ENCODE results near the gene PRRC1.
"Not testable (repeated sequence)": the region's sequence is repeated elsewhere in the genome, so short reads cannot be mapped to it uniquely, and the experiment has no call there.

Gene PRRC1

DNA sequence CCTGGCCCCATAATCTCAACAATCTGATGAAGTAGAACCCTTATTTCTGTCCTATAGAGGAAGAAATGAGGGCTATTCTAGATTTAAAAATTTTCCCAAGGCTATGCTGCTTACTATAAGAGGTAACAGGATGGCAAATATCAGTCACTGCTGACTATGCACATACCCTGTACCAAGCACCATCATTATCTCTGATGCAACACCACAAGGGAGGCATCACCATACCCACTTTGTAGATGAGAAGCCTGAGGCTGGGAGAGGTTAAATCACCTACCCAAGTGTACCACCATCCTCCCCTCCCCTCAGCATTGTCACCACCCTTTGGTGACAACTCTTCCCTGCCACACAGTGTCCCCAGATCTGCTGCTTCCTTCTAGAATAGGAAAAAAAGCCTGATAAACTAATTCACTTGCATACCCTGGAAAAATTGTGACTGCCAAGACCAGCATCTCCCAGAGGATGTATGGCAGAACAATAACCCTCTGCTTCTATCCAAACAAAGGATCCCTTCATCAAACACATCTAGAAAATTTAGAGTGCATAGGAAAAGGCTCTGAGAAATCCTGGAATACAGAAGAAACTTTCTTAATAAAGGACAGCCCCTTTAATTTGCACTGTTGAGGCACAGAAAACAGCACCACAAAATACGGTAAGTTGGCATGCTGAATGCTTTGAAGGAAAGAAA is 48.3 kb downstream of the PRRC1 start:
- H3K27ac ChIP-seq (ENCODE audit: low read depth, low read length), result no peak overlapping the region
- no peak overlapping the region for H3K9ac ChIP-seq (ENCODE audit: low read depth, low read length)
- H3K4me1 ChIP-seq (ENCODE audit: insufficient read depth, low read length), result no peaks in the 10 kb centered on the region
- no peaks in the 10 kb centered on the region for H3K36me3 ChIP-seq (ENCODE audit: insufficient read depth, low read length)
- H3K9me3 ChIP-seq (ENCODE audit: insufficient read depth, low read depth, low read length), result no peaks in the 10 kb centered on the region
- no peaks in the 10 kb centered on the region for H3K27me3 ChIP-seq (ENCODE audit: insufficient read depth, low read length)
- no peak overlapping the region for H3K4me3 ChIP-seq (ENCODE audit: low read length)
- WGBS, result 100% methylated on average over 1 of the region's 1 CpG

DNA sequence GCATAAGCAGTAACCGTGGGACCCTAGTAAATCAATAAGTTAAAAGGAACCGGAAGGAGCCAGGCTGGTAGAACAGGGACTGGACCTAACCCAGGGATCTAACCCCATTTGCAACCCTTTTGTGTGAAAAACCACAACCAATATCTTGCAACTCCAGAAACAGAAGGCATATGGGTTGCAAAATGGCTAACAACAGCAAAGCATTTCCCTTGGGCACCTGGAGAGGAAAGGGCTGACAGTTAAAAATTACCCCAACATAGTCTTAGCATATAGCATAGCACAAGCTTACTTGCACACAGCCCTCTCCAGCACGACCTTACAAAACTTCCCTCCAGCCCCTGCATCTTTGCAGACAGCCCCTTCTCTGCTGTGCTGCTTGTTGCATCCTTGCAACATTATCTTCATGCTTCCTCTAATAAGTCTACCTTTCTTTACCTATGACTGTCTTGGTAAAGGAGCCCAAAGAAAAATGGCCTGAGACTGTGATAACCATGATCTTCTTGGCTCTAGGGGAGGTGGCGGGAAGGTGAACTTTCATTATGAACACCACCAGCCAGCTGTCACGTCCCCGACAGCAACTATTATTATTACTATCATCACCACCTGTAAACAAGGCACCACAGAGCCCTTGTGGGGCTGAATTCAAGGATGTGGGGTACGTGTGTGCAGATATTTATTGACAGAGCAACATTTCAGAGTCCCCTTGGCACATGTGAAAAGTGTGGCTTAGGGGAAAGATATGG is 49.8 kb downstream of the PRRC1 start:
- 75% methylated on average over 7 of the region's 7 CpGs for WGBS
- Histone ChIP-seq H3K9ac (ENCODE audit: low read depth, low read length) (no peak overlapping the region), H3K4me1 (ENCODE audit: insufficient read depth, low read length) (no peaks in the 10 kb centered on the region), H3K27ac (ENCODE audit: low read depth, low read length) (no peak overlapping the region), H3K4me3 (ENCODE audit: low read length) (no peak overlapping the region), H3K27me3 (ENCODE audit: insufficient read depth, low read length) (no peaks in the 10 kb centered on the region), H3K9me3 (ENCODE audit: insufficient read depth, low read depth, low read length) (no peaks in the 10 kb centered on the region), H3K36me3 (ENCODE audit: insufficient read depth, low read length) (no peaks in the 10 kb centered on the region)

DNA sequence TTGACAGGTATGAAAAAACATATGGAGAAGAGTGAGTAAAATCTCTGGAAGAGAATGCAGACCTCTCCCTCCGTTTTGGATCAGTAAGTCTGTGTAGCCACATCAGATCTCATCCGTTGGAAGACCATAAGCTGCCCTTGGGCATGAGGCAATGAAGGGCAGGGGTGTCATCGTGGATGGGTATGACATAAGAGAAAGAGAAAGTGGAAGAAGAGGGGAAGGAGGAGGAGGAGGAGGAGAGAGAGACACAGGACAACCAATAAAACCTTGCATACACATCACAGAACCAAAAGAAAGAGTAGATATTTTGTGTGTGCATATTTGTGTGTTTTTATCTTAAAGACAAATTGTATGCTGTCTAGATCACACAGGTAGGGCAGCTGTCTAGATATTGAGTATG is 50.7 kb downstream of the PRRC1 start:
- Histone ChIP-seq H3K4me3 (ENCODE audit: low read length) (no peak overlapping the region), H3K9me3 (ENCODE audit: insufficient read depth, low read depth, low read length) (no peaks in the 10 kb centered on the region), H3K9ac (ENCODE audit: low read depth, low read length) (no peak overlapping the region), H3K4me1 (ENCODE audit: insufficient read depth, low read length) (no peaks in the 10 kb centered on the region), H3K27ac (ENCODE audit: low read depth, low read length) (no peak overlapping the region), H3K36me3 (ENCODE audit: insufficient read depth, low read length) (no peaks in the 10 kb centered on the region), H3K27me3 (ENCODE audit: insufficient read depth, low read length) (no peaks in the 10 kb centered on the region)
- 79% methylated on average over 3 of the region's 3 CpGs for WGBS

DNA sequence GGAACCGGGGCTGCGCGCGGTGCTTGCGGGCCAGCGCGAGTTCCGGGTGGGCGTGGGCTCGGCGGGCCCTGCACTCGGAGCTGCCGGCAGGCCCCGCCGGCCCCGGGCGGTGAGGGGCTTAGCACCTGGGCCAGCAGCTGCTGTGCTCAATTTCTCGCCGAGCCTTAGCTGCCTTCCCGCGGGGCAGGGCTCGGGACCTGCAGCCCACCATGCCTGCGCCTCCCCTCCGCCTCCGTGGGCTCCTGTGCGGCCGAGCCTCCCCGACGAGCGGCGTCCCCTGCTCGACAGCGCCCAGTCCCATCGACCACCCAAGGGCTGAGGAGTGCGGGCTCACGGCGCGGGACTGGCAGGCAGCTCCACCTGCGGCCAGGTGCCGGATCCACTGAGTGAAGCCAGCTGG is 52.0 kb downstream of the PRRC1 start:
- H3K4me1 ChIP-seq (ENCODE audit: insufficient read depth, low read length); H3K9me3 ChIP-seq (ENCODE audit: insufficient read depth, low read depth, low read length); H3K27ac ChIP-seq (ENCODE audit: low read depth, low read length); H3K27me3 ChIP-seq (ENCODE audit: insufficient read depth, low read length); H3K36me3 ChIP-seq (ENCODE audit: insufficient read depth, low read length); H3K4me3 ChIP-seq (ENCODE audit: low read length); H3K9ac ChIP-seq (ENCODE audit: low read depth, low read length): not testable (repeated sequence)
- 97% methylated on average over 40 of the region's 40 CpGs for WGBS

DNA sequence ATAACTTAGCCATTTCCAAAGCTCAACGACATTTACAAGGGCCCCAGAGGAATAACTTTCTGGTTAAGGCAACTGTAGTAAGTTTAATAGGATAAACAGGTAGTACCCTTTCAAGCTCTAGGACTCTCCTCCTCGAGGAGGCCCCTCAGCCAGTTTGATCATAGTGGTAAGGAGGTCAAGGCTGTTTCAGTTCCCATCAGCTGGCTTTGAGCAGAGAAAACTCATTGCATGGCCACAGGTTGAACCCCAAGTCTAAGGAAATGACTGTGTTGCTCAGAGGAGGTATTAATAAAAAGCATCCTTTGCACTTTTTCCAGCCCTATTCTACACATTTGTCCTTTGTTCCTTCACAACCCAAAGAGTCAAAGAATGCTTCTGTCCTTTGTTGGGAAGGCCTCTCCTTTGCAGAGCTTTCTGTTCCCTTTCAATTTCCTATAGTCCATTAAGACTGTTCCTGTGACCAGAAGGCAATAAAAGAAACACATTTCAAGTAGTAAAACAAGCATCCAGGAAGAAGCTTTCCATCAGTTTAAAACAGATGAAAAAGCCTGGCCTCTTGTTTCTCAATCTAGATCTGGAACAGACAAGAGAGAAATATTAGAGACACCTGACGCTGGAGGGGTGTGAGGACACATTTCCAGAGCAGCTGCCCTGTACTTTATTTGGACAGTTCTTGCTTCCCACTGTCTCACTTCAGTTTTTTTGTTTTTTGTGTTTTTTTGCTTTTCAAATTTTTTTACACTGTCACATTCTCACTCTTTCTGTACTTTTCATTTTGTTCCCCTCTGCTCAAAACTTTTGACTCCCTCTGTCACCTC is 54.1 kb downstream of the PRRC1 start:
- H3K9ac ChIP-seq (ENCODE audit: low read depth, low read length), result no peak overlapping the region
- H3K36me3 ChIP-seq (ENCODE audit: insufficient read depth, low read length), result no peaks in the 10 kb centered on the region
- H3K27me3 ChIP-seq (ENCODE audit: insufficient read depth, low read length), result no peaks in the 10 kb centered on the region
- peaks cover 2% of the 10 kb centered on the region; the same call in 1 of the 2 replicates for H3K9me3 ChIP-seq (ENCODE audit: insufficient read depth, low read depth, low read length)
- no peak overlapping the region for H3K27ac ChIP-seq (ENCODE audit: low read depth, low read length)
- 91% methylated on average over 3 of the region's 3 CpGs for WGBS
- H3K4me3 ChIP-seq (ENCODE audit: low read length), result no peak overlapping the region
- no peaks in the 10 kb centered on the region for H3K4me1 ChIP-seq (ENCODE audit: insufficient read depth, low read length)

DNA sequence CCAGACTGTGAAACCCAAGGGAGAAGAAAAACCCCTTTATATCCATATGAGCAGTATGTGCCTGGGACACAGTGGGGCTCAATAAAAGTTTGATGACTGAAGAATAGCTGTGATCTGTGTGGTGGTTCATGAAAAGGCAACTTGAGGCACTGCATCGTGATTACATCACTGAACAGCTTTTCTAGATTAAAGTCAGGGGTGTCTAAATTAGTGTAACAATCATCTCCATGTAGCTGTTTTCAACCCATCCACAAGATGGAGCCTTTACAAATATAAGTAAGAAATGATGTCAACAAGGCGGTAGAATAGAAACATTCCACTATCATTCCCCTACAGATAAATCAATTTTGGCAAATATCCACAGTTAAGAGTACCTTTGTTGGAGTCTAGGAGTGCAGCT is 55.5 kb downstream of the PRRC1 start:
- Histone ChIP-seq H3K4me1 (ENCODE audit: insufficient read depth, low read length) (no peaks in the 10 kb centered on the region), H3K9ac (ENCODE audit: low read depth, low read length) (no peak overlapping the region), H3K27ac (ENCODE audit: low read depth, low read length) (no peak overlapping the region), H3K27me3 (ENCODE audit: insufficient read depth, low read length) (no peaks in the 10 kb centered on the region), H3K9me3 (ENCODE audit: insufficient read depth, low read depth, low read length) (peaks cover 2% of the 10 kb centered on the region; the same call in 1 of the 2 replicates), H3K36me3 (ENCODE audit: insufficient read depth, low read length) (no peaks in the 10 kb centered on the region), H3K4me3 (ENCODE audit: low read length) (no peak overlapping the region)
- WGBS, result 93% methylated on average over 2 of the region's 2 CpGs

DNA sequence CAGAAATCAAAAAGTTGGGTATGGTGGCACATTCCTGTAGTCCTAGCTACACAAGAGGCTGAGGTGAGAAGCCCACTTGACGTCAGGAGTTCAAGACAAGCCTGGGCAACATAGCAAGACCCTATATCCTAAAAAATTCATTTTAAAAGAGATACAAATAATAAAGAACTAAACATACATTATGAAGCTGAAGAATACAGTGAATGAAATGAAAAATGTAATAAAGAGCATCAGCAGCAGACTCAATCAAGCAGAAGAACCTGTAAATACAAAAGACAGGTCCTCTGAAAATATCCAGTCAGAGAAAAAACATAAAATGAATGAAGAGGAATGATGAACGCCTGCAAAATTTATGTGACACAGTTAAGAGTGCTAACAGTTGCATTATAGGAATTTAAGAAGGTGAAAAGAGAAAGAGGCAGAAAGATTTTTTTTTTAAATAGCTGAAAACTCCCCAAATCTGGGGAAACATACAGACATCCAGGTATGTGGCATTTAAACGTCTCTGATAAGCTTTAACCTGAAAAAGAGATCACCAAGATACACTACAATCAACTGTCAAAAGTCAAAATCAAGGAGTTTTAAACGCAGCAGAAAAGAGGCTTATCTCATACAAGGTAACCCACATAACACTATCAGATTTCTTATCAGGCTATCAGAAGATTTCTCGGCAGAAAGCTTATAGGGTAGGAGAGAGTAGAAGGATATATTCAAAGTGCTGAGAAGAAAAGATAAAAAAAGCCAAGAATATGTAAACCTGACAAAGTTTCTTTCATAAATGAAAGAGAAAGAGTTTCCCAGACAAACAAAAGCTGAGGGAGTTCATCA is 57.6 kb downstream of the PRRC1 start:
- 84% methylated on average over 4 of the region's 5 CpGs for WGBS
- Histone ChIP-seq H3K27me3 (ENCODE audit: insufficient read depth, low read length) (no peaks in the 10 kb centered on the region), H3K9ac (ENCODE audit: low read depth, low read length) (no peak overlapping the region), H3K27ac (ENCODE audit: low read depth, low read length) (no peak overlapping the region), H3K9me3 (ENCODE audit: insufficient read depth, low read depth, low read length) (peaks cover 2% of the 10 kb centered on the region; the same call in 1 of the 2 replicates), H3K4me3 (ENCODE audit: low read length) (no peak overlapping the region), H3K36me3 (ENCODE audit: insufficient read depth, low read length) (no peaks in the 10 kb centered on the region), H3K4me1 (ENCODE audit: insufficient read depth, low read length) (no peaks in the 10 kb centered on the region)

DNA sequence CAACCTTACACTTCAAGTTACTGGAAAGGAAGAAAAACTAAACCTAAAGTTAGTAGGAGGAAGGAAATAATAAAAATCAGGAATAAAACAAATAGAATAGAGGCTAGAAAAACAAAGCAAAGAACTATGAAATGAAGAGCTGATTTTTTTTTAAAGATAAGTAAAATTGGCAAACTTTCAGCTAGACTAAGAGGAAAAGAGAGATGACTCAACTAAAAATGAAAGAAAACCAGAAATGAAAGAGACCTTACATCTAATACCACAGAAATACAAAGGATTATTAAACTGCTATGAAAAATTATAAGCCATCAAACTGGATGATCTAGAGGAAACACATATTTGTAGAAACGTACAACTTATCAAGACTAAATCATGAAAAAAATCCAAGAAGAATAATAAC is 60.0 kb downstream of the PRRC1 start:
- Histone ChIP-seq H3K27ac (ENCODE audit: low read depth, low read length) (no peak overlapping the region), H3K4me3 (ENCODE audit: low read length) (no peak overlapping the region), H3K36me3 (ENCODE audit: insufficient read depth, low read length) (no peaks in the 10 kb centered on the region), H3K27me3 (ENCODE audit: insufficient read depth, low read length) (no peaks in the 10 kb centered on the region), H3K9me3 (ENCODE audit: insufficient read depth, low read depth, low read length) (peaks cover 2% of the 10 kb centered on the region; the same call in 1 of the 2 replicates), H3K9ac (ENCODE audit: low read depth, low read length) (no peak overlapping the region), H3K4me1 (ENCODE audit: insufficient read depth, low read length) (no peaks in the 10 kb centered on the region)
- WGBS, result 94% methylated on average over 1 of the region's 1 CpG

DNA sequence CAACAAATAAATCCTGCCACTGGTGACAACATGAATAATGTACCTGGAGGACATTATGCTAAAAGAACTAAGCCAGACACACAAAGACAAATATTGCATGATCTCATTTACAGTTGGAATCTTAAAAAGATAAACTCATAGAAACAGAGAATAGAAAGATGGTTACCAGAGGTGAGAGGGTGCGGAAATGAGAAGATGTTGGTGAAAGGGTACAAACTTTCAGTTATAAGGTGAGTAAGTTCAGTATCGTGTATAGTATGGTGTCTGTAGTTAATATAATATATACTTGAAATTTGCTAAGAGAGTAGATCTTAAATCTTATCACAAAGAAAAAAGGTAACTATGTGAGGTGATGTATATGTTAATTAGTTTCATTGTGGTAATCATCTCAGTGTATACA is 63.3 kb downstream of the PRRC1 start:
- Histone ChIP-seq H3K9ac (ENCODE audit: low read depth, low read length) (no peak overlapping the region), H3K4me1 (ENCODE audit: insufficient read depth, low read length) (peaks cover 5% of the 10 kb centered on the region), H3K27ac (ENCODE audit: low read depth, low read length) (no peak overlapping the region), H3K36me3 (ENCODE audit: insufficient read depth, low read length) (no peaks in the 10 kb centered on the region), H3K27me3 (ENCODE audit: insufficient read depth, low read length) (no peaks in the 10 kb centered on the region), H3K4me3 (ENCODE audit: low read length) (no peak overlapping the region), H3K9me3 (ENCODE audit: insufficient read depth, low read depth, low read length) (no peaks in the 10 kb centered on the region)
- 98% methylated on average over 2 of the region's 2 CpGs for WGBS

DNA sequence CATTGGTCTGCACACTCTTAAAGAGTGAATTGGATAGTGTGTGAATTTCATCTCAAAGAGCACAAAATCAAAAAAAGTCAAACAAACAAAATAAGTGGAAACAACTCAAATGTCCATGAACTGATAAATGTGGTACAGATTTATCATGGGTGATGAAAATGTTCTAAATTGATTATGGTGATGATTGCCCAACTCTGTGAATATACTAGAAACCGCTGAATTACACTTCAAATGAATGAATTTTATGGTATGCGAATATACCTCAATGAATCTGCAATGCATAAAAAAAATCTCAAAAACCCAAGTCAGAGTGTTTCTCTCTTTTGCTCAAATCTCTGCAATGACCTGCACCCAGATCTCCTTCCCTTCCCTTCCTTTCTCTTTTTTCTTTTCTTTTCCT is 64.0 kb downstream of the PRRC1 start:
- H3K9me3 ChIP-seq (ENCODE audit: insufficient read depth, low read depth, low read length), result no peaks in the 10 kb centered on the region
- H3K36me3 ChIP-seq (ENCODE audit: insufficient read depth, low read length), result no peaks in the 10 kb centered on the region
- no peak overlapping the region for H3K4me3 ChIP-seq (ENCODE audit: low read length)
- 100% methylated on average over 2 of the region's 2 CpGs for WGBS
- H3K27me3 ChIP-seq (ENCODE audit: insufficient read depth, low read length), result no peaks in the 10 kb centered on the region
- peaks cover 13% of the 10 kb centered on the region for H3K4me1 ChIP-seq (ENCODE audit: insufficient read depth, low read length)
- H3K27ac ChIP-seq (ENCODE audit: low read depth, low read length), result no peak overlapping the region
- no peak overlapping the region for H3K9ac ChIP-seq (ENCODE audit: low read depth, low read length)

All from HUES64 (cell line).